Sigmoid colon (tissue), 4 donors: Measurements from ENCODE around the gene CEACAM16.

Experiments
- EP300 ChIP-seq, 4 donors: sonication (generic); formaldehyde crosslinking; IDR thresholded peaks; one replicate each; pipeline ENCODE4 v1.6.1; 2017; ENCODE audit warnings: antibody characterized with exemption in 4 of 4
- POLR2AphosphoS5 ChIP-seq, 4 donors: sonication (generic); formaldehyde crosslinking; IDR thresholded peaks; one replicate each; pipeline ENCODE4 v1.6.1; 2017; ENCODE audit warnings: antibody characterized with exemption in 4 of 4

DNA sequence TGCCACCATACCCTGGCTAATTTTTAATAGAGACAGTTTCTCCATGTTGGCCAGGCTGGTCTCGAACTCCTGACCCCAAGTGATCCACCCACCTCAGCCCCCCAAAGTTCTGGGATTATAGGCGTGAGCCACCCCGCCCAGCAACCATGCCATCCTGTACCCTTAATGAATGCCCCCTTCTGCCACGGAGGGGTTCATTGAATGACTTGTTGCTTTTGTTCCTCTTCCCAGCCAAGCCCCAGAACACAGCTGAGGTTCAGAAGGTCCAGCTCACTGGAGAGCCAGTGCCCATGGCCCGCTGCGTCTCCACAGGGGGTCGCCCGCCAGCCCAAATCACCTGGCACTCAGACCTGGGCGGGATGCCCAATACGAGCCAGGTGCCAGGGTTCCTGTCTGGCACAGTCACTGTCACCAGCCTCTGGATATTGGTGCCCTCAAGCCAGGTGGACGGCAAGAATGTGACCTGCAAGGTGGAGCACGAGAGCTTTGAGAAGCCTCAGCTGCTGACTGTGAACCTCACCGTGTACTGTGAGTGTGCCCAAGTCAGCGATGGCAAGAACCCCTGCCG lies 49.3 kb upstream of the CEACAM16 start:
- TF ChIP-seq POLR2AphosphoS5 (IDR thresholded peaks at IDR 0.05) (no peak), EP300 (IDR thresholded peaks at IDR 0.05) (no peak)
